ENCODE results near the gene TPBG.

DNA sequence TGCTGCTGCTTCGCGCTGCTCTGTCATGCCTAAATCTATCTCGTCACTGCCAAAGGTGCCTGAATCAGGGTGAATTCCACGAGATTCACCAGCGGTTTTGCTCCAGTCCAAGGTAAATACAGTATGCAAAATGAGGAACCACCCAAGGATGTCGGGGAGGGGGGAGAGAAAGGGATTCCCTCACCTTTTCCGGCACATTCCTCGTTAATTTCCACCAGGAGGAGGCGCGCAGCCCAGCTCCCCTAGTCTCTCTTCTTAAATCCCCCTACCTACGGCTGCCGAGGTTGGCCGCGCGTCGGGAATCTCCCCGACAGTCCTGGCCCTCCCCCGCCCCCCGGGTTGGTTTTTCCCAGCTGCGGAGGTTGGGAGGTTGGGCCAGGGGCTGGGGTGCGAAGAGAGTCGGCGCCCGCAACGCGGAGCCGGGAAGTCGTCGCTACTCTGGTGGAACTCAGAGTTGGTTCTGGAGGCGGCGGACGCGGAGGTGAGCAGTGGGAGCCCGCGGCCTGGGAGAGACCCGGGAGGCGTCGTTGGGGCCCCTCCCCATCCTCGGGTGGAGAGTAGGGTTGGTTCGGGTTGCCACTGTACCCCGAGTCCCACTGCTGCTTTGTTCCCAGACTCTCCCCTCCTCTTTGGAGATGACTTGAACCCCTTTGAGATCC lies at the start of gene TPBG:
- TF ChIP-seq GATA2 (IDR thresholded peaks at IDR 0.05; ENCODE audit: low read depth, low read length) (no peak), GATA3 (IDR thresholded peaks at IDR 0.05; ENCODE audit: low read depth, low read length) (no peak)

Data from SH-SY5Y (cell line).